Karpas-422 (cell line): ENCODE data around the gene RSAD2. TPM values are rescaled to one million over a fixed set of nuclear protein-coding genes. Genes with fewer than 3 reads are reported as not detected.

Source experiments
- DNase-seq: peaks from one replicate; pipeline ENCODE4 v3.0.0-alpha.2; 2015
- H2AFZ ChIP-seq: fragments of 200-600 bp; sonication (generic); 2 replicates; pipeline ENCODE4 v1.6.1; 2014; ENCODE audit warnings: antibody characterized with exemption, low read length, mixed read lengths
- H3K27ac ChIP-seq: fragments of 200-600 bp; sonication (generic); 2 replicates; pipeline ENCODE4 v1.5.1; 2014; ENCODE audit warnings: mild to moderate bottlenecking, low read length, moderate library complexity
- H3K27me3 ChIP-seq: fragments of 200-600 bp; sonication (generic); 2 replicates; pipeline ENCODE4 v1.6.1; 2014; ENCODE audit warnings: low read length, mixed read lengths
- H3K36me3 ChIP-seq: fragments of 200-600 bp; sonication (generic); 2 replicates; pipeline ENCODE4 v1.6.1; 2014; ENCODE audit warnings: low read length, mixed read lengths; ENCODE audit not compliant: insufficient read depth
- H3K4me1 ChIP-seq: fragments of 200-600 bp; sonication (generic); 2 replicates; pipeline ENCODE4 v1.6.1; 2014; ENCODE audit warnings: mild to moderate bottlenecking, low read length, mixed read lengths
- H3K4me2 ChIP-seq: fragments of 200-600 bp; sonication (generic); 2 replicates; pipeline ENCODE4 v1.6.1; 2014; ENCODE audit warnings: low read length, low read depth, mild to moderate bottlenecking; ENCODE audit not compliant: poor library complexity, severe bottlenecking
- H3K4me3 ChIP-seq: fragments of 200-600 bp; sonication (generic); 2 replicates; pipeline ENCODE4 v1.5.1; 2014; ENCODE audit warnings: mild to moderate bottlenecking, antibody characterized with exemption, low read length, mixed read lengths
- H3K79me2 ChIP-seq: fragments of 200-600 bp; sonication (generic); 2 replicates; pipeline ENCODE4 v1.6.1; 2014; ENCODE audit warnings: mild to moderate bottlenecking, low read length, mixed read lengths
- H3K9ac ChIP-seq: fragments of 200-600 bp; sonication (generic); 2 replicates; pipeline ENCODE4 v1.6.0; 2014; ENCODE audit warnings: low read length
- H3K9me2 ChIP-seq: fragments of 200-600 bp; sonication (generic), shearing (Covaris generic); replicated peaks from 2 replicates; pipeline ENCODE4 v1.6.0; 2014; ENCODE audit warnings: mild to moderate bottlenecking, low read length, moderate library complexity; ENCODE audit not compliant: insufficient read depth
- H3K9me3 ChIP-seq: fragments of 300-700, 200-600 bp; sonication (generic); 2 replicates; pipeline ENCODE4 v1.6.1; 2014; ENCODE audit warnings: low read length, mixed read lengths
- H4K20me1 ChIP-seq: fragments of 200-600 bp; sonication (generic); 2 replicates; pipeline ENCODE4 v1.6.1; 2014; ENCODE audit warnings: mild to moderate bottlenecking, antibody characterized with exemption, low read length, low read depth; ENCODE audit not compliant: insufficient read depth
- total RNA-seq: library from RNA; depleted of rRNA; stranded (reverse); fragments of >200 nt; shearing (Covaris generic); gene quantifications from 2 replicates; pipeline ENCODE4 v1.2.3, GENCODE V29; 2014; ENCODE audit warnings: low replicate concordance

RSAD2 gene
- total RNA-seq, 1 experiment from 2014 or later, result 2.7 TPM

DNA sequence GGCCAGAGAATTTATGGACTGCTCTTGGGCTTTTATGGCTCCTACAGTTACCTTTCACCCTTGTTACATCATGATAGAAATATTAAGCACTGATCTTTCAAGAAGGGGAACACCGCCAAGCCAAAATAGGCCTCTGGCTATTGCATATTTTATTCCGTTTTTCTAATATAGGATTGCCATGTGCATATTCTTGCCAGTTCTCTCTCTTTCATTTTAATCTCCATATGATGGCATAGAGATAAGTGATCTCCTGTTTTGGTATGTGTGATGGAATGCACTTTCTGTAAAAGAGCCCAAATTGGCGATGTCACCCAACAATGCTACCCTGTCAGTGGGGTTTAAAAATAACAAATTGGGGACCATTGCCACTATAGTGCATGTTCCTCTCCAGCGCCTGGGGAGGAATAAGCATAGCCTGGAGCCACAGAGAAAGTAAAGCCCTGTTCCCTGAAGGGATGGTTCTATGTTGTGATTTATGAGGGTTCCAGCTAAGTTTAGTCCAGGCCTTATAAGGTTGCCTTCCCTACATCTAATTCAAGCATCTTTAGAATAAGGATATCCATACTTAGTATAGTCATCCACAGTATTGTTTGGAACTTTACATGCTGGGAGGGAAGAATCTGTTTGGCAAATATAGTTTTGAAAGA lies 38.8 kb upstream of the RSAD2 start:
- Histone ChIP-seq H3K4me2 (no peak overlapping the region), H3K9ac (no peak overlapping the region), H3K27ac (no peak overlapping the region), H3K4me3 (no peak overlapping the region), H4K20me1 (no peaks in the 10 kb centered on the region), H3K4me1 (no peaks in the 10 kb centered on the region), H3K9me3 (peaks cover 1% of the 10 kb centered on the region; the same call in 1 of the 2 replicates), H3K79me2 (no peaks in the 10 kb centered on the region), H3K27me3 (no peaks in the 10 kb centered on the region), H3K9me2 (no peaks in the 10 kb centered on the region), H3K36me3 (no peaks in the 10 kb centered on the region; the same call in 1 of the 2 replicates), H2AFZ (no peak overlapping the region)
- DNase-seq, result no peak

DNA sequence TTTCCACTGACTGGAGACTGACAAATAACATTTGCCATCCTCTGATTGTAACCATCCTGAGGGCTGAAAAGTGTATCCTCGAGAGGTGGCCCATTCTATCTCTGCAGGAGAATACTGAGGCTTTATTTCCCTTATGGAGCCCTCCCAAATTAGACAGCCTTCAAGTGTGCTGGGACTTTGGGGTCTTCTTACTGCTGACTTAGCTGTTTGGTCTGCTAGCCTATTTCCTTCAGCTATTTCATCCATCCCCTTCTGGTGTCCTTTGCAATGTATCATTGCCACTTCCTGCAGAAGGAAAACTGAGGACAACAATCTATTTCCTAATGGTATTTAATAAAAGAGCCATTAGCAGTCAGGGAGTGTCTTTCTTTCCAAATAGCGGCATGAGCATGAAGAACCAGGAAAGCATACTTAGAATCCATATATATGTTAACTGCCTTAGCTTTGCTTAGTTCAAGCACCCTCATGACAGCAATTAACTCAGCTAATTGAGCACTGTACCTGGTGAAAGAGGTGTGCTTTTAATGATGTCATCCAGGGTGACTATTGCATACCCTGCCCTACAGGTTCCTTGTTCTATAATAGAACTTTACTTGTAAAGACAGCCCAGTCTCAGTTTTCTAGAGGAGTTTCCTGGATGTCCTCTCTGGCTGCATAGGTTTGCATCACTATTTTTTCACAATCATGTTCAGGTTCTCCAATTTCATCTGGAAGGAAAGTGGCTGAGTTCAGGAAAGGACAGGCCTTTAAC lies 35.9 kb upstream of the RSAD2 start:
- Histone ChIP-seq H4K20me1 (no peaks in the 10 kb centered on the region), H3K9me3 (peaks cover 27% of the 10 kb centered on the region), H3K27me3 (no peaks in the 10 kb centered on the region), H3K4me1 (no peaks in the 10 kb centered on the region), H2AFZ (no peak overlapping the region), H3K9me2 (no peaks in the 10 kb centered on the region), H3K27ac (no peak overlapping the region), H3K36me3 (peaks cover 1% of the 10 kb centered on the region; the same call in 1 of the 2 replicates), H3K4me3 (no peak overlapping the region), H3K79me2 (no peaks in the 10 kb centered on the region), H3K9ac (no peak overlapping the region), H3K4me2 (no peak overlapping the region)
- no peak for DNase-seq

DNA sequence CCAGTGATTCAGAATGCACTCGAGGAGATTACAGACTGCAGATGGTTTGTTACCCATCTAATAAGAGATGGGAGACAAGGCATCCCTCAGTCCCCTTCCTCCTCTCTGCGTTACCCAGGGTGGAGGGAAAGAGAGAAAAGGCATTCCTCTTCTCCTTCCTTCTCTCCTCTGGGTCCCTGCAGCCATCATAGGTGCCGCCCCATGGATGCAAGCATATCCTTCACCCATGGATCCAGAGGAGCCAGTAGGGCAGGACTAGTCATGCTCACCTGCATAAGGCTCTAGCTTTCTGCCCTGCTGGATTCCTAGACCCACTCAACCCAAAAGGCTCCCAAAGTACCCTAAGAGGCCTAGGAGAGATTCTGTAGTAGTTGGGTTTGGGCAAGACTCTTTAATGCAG lies 32.3 kb upstream of the RSAD2 start:
- Histone ChIP-seq H4K20me1 (no peaks in the 10 kb centered on the region), H3K27me3 (no peaks in the 10 kb centered on the region), H2AFZ (no peak overlapping the region), H3K36me3 (peaks cover 25% of the 10 kb centered on the region), H3K27ac (no peak overlapping the region), H3K4me1 (no peaks in the 10 kb centered on the region), H3K9me3 (peaks cover 29% of the 10 kb centered on the region), H3K9ac (no peak overlapping the region), H3K4me2 (no peak overlapping the region), H3K79me2 (no peaks in the 10 kb centered on the region), H3K9me2 (no peaks in the 10 kb centered on the region), H3K4me3 (no peak overlapping the region)
- peak; percentile 58 for DNase-seq

DNA sequence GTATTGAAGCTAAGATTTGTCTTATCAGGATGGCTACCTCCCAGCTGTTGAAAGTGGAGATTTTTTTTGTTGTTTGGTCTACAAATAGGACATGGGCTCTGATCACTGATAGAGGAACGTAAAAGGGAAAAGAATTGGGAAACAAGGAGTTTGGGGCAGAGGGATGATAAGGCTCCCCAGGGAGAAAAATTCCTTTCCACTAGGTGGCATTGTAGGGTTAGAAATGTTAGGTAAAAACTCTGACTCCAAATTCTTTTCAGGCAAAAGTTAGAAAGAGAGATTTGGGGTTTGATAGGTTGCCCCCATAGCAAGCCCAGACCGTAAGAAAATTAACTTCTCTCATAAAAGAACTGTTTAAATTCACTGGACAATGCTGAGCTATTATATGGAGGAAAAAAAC lies 31.7 kb upstream of the RSAD2 start:
- H3K27me3 ChIP-seq, result no peaks in the 10 kb centered on the region
- H3K79me2 ChIP-seq, result no peaks in the 10 kb centered on the region
- H3K9me3 ChIP-seq, result peaks cover 29% of the 10 kb centered on the region
- no peak overlapping the region for H3K27ac ChIP-seq
- no peak overlapping the region for H3K4me3 ChIP-seq
- no peak overlapping the region for H3K4me2 ChIP-seq
- H2AFZ ChIP-seq, result no peak overlapping the region
- H3K9ac ChIP-seq, result no peak overlapping the region
- no peaks in the 10 kb centered on the region for H4K20me1 ChIP-seq
- DNase-seq, result peak; percentile 51
- peaks cover 30% of the 10 kb centered on the region for H3K36me3 ChIP-seq
- H3K9me2 ChIP-seq, result no peaks in the 10 kb centered on the region
- H3K4me1 ChIP-seq, result no peaks in the 10 kb centered on the region

DNA sequence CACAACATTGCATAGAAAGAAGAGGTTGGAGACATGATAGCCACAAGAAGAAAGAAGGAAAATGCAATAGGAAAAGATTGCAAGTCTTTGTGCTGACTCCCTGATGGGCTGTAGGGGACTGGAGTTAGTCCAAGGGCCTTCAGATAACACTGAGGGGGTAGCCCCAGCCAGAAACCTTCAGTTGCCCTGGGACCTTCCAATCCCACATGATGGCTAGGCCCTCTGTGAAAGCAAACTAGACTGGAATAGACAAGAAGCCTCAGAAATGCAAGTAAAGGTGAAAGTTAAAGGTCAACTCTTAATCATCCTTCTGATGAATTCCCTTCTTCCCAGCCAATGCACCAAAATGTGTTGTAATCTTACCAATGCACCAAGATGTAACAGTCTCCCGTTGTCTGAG lies 31.0 kb upstream of the RSAD2 start:
- Histone ChIP-seq H3K79me2 (no peaks in the 10 kb centered on the region), H3K9me2 (no peaks in the 10 kb centered on the region), H3K36me3 (peaks cover 37% of the 10 kb centered on the region), H3K4me3 (no peak overlapping the region), H3K27me3 (no peaks in the 10 kb centered on the region), H3K27ac (no peak overlapping the region), H3K9me3 (peaks cover 29% of the 10 kb centered on the region), H4K20me1 (no peaks in the 10 kb centered on the region), H3K4me2 (no peak overlapping the region), H3K9ac (no peak overlapping the region), H3K4me1 (no peaks in the 10 kb centered on the region), H2AFZ (no peak overlapping the region)
- DNase-seq, result no peak

DNA sequence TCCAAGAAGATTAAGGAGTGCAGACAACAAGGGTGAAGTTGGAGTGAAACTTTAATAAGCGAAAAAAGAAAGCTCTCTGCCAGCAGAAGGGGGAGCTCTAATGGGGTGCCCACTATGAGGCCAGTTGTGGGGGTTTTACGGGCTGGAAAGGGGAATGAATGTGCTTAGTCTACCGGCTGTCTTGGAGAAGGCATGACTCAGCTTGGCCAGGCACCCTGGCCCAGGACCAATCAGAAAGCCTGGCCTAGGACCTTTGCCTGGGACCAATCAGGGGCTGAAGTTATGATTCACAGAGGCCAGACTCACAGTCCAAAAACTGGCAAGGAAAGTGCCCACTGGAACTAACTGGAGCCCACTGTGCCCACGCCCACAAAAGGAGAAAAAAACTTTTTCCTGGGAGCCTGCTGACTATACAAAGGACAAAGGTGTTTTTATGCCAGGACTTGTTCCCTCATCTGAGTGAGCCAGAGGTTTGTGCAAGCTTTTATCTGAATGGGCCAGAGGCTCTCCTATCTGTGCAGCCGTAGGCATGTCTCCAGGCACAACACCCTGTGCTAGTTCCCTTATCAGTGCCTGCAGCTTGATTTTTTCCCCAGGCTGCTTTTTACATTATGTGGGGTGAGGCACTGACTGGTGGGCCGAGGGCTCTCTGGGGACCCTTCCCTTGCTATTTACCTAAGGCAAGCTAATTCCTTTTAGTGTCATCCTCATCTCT lies 30.5 kb upstream of the RSAD2 start:
- Histone ChIP-seq H3K9me2 (no peaks in the 10 kb centered on the region), H3K36me3 (peaks cover 37% of the 10 kb centered on the region), H4K20me1 (no peaks in the 10 kb centered on the region), H3K4me3 (no peak overlapping the region), H3K9me3 (peaks cover 29% of the 10 kb centered on the region), H3K9ac (no peak overlapping the region), H3K4me2 (no peak overlapping the region), H3K27ac (no peak overlapping the region), H2AFZ (no peak overlapping the region), H3K4me1 (no peaks in the 10 kb centered on the region), H3K27me3 (no peaks in the 10 kb centered on the region), H3K79me2 (no peaks in the 10 kb centered on the region)
- DNase-seq, result no peak

DNA sequence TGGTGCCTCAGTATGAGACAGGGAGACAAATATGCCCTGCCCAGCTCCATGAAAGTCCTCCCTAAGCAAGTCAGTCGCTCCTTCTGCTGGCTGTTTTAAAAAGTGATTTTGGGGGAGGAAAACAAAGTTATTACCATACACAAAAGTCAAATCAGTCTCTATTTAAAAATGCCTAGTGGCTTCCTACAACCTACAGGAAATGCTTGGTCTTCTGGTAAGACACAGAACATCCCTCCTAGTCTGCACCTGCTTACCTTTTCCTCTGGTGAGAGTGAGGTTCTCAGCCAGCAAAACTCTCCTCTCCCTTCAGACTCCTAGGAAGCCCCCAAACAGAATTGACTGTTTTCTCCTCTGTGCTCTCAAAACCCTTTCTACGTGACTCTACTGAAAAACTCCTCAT lies 25.4 kb upstream of the RSAD2 start:
- H3K9me2 ChIP-seq, result no peaks in the 10 kb centered on the region
- peaks cover 2% of the 10 kb centered on the region; the same call in 1 of the 2 replicates for H3K9me3 ChIP-seq
- H3K4me3 ChIP-seq, result no peak overlapping the region

DNA sequence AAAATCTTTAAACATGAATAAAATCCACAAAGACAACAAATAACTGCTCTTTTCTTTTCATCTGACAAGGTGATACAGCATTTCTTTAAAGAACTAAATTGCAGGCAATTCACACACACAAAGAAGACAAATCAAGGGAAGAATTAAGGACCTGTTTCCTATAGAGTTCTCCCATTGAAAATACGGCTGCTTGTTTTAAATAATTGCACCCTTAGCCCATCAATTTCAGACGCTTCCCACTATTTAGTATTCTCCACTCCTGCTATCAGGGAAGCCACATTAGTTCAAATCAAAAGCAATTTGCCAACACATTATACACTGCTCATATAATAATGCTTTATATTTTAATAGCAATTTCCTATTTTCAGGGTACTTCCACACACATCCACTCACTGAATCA lies 23.2 kb upstream of the RSAD2 start:
- H3K9me3 ChIP-seq, result no peaks in the 10 kb centered on the region; the same call in 1 of the 2 replicates
- H3K9me2 ChIP-seq, result no peaks in the 10 kb centered on the region
- no peak overlapping the region for H2AFZ ChIP-seq
- no peaks in the 10 kb centered on the region for H4K20me1 ChIP-seq
- H3K9ac ChIP-seq, result no peak overlapping the region
- no peak overlapping the region for H3K27ac ChIP-seq
- no peaks in the 10 kb centered on the region for H3K4me1 ChIP-seq
- no peak overlapping the region for H3K4me2 ChIP-seq
- no peak for DNase-seq
- H3K79me2 ChIP-seq, result no peaks in the 10 kb centered on the region
- no peaks in the 10 kb centered on the region for H3K27me3 ChIP-seq
- H3K36me3 ChIP-seq, result peaks cover 30% of the 10 kb centered on the region
- H3K4me3 ChIP-seq, result no peak overlapping the region

More for the DNA sequence above, 25.4 kb upstream of the RSAD2 start:
- no peak for DNase-seq
- Histone ChIP-seq H3K36me3 (peaks cover 32% of the 10 kb centered on the region), H4K20me1 (no peaks in the 10 kb centered on the region), H3K4me1 (no peaks in the 10 kb centered on the region), H3K27ac (no peak overlapping the region), H3K79me2 (no peaks in the 10 kb centered on the region), H3K27me3 (no peaks in the 10 kb centered on the region), H3K4me2 (no peak overlapping the region), H3K9ac (no peak overlapping the region), H2AFZ (no peak overlapping the region)
